Central memory CD8-positive, alpha-beta T cell (primary cell): ENCODE data around the gene AGAP3.

ENCODE experiments used
- ATAC-seq: fragments of 150-1000 bp; cut with Tn5 transposase; replicated peaks from 2 replicates; pipeline ENCODE4 v1.10.0; 2022; ENCODE audit warnings: mild to moderate bottlenecking, moderate FRiP score, moderate number of reproducible peaks; ENCODE audit not compliant: poor library complexity, severe bottlenecking; ENCODE audit errors: extremely low read depth
- DNase-seq, 2 donors: peaks; one replicate each; pipeline ENCODE4 v3.0.0; 2021; ENCODE audit warnings: low spot score in 2 of 2
- H3K27ac Mint-ChIP-seq: one replicate; pipeline ENCODE4 v1.8.0; 2022; ENCODE audit warnings: low read depth, mild to moderate bottlenecking, moderate library complexity, mixed read lengths
- H3K27me3 Mint-ChIP-seq: one replicate; pipeline ENCODE4 v1.8.0; 2022; ENCODE audit warnings: mixed read lengths
- H3K36me3 Mint-ChIP-seq: one replicate; pipeline ENCODE4 v1.8.0; 2022; ENCODE audit warnings: mild to moderate bottlenecking, moderate library complexity, mixed read lengths; ENCODE audit not compliant: insufficient read depth
- H3K4me1 Mint-ChIP-seq: one replicate; pipeline ENCODE4 v1.8.0; 2022; ENCODE audit warnings: mixed read lengths
- H3K4me3 Mint-ChIP-seq: one replicate; pipeline ENCODE4 v1.8.0; 2022; ENCODE audit warnings: mild to moderate bottlenecking, moderate library complexity, mixed read lengths
- H3K9me3 Mint-ChIP-seq: one replicate; pipeline ENCODE4 v1.8.0; 2022; ENCODE audit warnings: mixed read lengths

Gene AGAP3

DNA sequence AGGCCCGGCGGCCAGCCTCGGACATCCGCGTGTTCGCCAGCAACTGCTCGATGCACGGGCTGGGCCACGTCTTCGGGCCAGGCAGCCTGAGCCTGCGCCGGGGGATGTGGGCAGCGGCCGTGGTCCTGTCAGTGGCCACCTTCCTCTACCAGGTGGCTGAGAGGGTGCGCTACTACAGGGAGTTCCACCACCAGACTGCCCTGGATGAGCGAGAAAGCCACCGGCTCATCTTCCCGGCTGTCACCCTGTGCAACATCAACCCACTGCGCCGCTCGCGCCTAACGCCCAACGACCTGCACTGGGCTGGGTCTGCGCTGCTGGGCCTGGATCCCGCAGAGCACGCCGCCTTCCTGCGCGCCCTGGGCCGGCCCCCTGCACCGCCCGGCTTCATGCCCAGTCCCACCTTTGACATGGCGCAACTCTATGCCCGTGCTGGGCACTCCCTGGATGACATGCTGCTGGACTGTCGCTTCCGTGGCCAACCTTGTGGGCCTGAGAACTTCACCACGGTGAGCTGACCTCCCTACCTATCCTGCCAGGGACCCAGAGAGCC, 37.3 kb upstream of the AGAP3 start:
- H3K36me3 Mint-ChIP-seq, result peaks cover 1% of the 10 kb centered on the region
- peaks cover 16% of the 10 kb centered on the region for H3K27me3 Mint-ChIP-seq
- peaks cover 5% of the 10 kb centered on the region for H3K4me1 Mint-ChIP-seq
- H3K9me3 Mint-ChIP-seq, result no peaks in the 10 kb centered on the region
- ATAC-seq, result no peak
- H3K4me3 Mint-ChIP-seq, result no peak overlapping the region
- H3K27ac Mint-ChIP-seq, result no peak overlapping the region
- no peak for DNase-seq

DNA sequence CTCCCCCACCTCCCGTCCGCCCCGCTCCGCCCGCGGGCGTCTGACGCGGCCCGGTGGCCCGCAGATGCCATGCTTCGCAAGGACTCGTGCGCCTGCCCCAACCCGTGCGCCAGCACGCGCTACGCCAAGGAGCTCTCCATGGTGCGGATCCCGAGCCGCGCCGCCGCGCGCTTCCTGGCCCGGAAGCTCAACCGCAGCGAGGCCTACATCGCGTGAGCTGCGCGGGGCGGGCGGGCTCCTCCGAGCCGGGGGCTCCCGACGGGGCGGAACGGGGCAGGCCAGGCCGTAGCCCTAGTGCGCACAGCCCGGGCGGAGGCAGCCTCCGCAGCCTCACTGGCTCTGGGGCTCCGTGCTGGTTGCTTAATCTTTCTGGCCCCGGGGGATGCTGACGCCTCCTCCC, 35.2 kb upstream of the AGAP3 start:
- Mint-ChIP-seq H3K4me3 (no peak overlapping the region), H3K9me3 (no peaks in the 10 kb centered on the region), H3K36me3 (no peaks in the 10 kb centered on the region), H3K27ac (no peak overlapping the region), H3K4me1 (peaks cover 5% of the 10 kb centered on the region), H3K27me3 (peaks cover 16% of the 10 kb centered on the region)
- DNase-seq (peak in 1 of 2 donors; percentile 30), ATAC-seq (peak; percentile 74)

DNA sequence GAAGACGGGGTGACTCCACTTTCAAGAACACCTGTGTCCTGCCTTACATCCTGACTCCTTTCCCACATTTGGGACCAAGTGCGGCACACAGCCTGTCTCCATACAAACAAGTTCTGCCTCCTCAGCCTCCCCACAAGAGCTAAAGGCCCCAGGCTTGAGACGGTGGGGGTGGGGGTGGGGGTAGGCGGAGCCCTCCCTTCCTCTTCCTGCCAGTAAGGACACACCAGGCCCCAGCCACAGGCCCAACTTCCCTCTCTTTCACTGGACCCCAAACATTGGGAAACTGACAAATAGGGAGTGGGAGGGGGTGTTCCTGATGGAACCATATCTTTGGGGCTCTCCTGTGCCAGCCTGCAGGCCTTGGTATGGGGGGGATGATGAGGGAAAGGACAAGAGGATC, 33.2 kb upstream of the AGAP3 start:
- DNase-seq (no peak), ATAC-seq (no peak)
- no peaks in the 10 kb centered on the region for H3K9me3 Mint-ChIP-seq
- peaks cover 2% of the 10 kb centered on the region for H3K36me3 Mint-ChIP-seq
- peaks cover 15% of the 10 kb centered on the region for H3K4me1 Mint-ChIP-seq
- H3K4me3 Mint-ChIP-seq, result no peak overlapping the region
- H3K27ac Mint-ChIP-seq, result no peak overlapping the region
- peaks cover 16% of the 10 kb centered on the region for H3K27me3 Mint-ChIP-seq

DNA sequence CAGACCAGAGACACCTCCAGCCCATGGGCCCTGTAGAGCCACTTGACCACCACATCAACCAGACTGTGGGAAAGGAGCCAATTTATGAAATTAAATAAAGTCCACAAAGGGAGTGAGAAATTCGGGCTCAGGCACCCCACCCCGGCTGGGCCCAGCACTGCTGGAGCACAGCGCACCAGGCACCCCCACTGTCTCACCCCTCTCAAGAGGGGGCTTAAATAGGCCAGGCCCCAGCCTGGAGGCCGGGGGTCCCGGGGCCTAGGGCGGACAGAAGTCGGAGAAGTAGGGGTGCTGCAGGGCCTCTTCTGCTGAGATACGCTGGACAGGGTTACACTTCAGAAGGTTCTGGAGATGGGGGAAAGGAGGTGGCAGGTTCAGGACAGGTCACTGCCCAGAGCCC, 32.5 kb upstream of the AGAP3 start:
- Mint-ChIP-seq H3K9me3 (no peaks in the 10 kb centered on the region), H3K27ac (no peak overlapping the region), H3K36me3 (peaks cover 6% of the 10 kb centered on the region), H3K27me3 (peaks cover 16% of the 10 kb centered on the region), H3K4me3 (no peak overlapping the region), H3K4me1 (peaks cover 21% of the 10 kb centered on the region)
- DNase-seq (no peak), ATAC-seq (no peak)

DNA sequence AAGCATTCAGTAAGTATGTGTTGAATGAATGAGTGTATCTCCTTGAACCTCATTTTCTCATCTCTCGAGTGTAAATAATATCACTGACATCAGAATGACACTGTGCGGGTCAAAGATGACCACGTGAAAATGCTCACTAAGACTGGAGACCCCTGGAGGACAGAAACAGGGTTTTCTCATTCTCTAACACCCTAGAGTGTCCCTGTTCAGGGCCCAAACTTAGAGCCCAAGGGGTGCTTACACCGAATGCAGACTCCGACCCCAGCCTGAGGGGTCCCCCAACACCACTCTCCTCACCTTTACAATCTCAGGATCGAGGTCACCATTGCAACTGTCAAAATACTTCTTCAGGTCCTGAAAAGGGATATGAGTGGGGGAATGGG, 30.0 kb upstream of the AGAP3 start:
- Mint-ChIP-seq H3K36me3 (peaks cover 14% of the 10 kb centered on the region), H3K9me3 (no peaks in the 10 kb centered on the region), H3K4me3 (peak overlapping the region; percentile 94), H3K27ac (no peak overlapping the region), H3K4me1 (peaks cover 31% of the 10 kb centered on the region), H3K27me3 (peaks cover 16% of the 10 kb centered on the region)
- ATAC-seq (no peak), DNase-seq (no peak)

DNA sequence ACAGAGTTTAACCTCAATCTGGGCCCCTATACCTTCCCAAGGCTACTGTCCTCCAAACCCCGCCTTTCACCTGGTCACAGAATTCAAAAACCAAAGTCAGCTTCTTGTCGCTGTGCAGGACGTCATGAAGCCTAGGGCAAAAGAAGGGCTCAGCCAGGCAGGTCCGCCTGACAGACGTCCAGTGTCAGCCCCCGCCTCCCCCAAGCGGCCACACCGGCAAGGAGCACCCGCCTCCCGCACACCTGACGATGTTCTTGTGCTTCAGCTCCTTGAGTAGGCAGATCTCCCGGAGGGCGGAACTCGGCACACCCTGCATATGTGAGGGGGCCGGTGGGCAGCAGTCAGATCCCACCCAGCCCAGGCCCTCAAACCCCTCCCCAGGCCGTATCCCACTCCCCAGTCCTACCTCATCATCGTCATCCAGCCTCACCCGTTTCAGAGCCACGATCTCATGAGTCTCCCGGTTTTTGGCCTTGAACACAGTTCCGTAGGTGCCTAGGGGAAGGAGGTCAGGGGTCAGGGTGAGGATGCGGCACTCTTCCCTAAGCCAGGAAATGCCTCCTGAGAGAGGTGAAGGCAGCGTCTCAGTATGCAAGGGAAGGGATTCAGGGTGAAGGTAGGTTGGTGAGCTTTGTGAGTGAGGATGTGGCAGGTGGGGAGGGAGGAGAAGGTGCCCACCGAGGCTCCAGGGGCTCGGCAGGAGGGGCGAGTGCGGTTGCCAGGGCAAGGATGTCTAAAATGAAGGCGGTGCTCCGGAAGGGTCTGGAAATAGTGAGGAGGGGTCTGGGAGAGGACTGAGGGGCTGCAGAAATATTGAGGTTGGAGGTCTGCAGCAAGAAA, 29.4 kb upstream of the AGAP3 start:
- Mint-ChIP-seq H3K27ac (no peak overlapping the region), H3K4me3 (peak overlapping the region; percentile 94), H3K4me1 (peaks cover 37% of the 10 kb centered on the region), H3K36me3 (peaks cover 14% of the 10 kb centered on the region), H3K9me3 (no peaks in the 10 kb centered on the region), H3K27me3 (peaks cover 13% of the 10 kb centered on the region)
- DNase-seq (no peak), ATAC-seq (no peak)

DNA sequence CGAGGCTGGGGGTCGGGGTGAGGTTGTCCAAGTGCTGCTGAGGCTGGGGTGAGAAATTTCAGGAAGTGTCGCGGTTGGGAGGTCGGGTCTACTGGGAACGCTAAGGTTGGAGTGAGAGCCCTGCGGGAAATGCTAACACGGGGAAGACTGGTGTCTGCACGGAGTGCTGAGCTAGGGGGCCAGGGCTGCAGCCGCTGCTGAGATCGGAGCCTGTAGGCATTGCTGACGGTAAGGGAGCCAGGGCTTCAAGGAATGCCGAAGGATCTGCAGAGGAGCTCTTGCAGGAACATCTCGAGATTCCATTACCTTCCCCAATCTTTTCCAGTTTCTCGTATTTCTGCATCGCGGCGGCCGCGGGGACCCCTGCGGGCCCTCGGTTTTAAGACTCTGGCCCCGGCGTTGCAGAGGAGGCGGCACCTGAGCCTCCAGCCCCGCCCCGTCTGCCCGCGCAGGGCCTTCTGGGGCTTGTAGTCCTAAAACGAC, 28.7 kb upstream of the AGAP3 start, which contains the start of gene CDK5:
Gene CDK5 (minus strand): TSS at position 392 of the 483 bp plus-strand sequence. CDS start 49 bp downstream, at position 343.
- H3K9me3 Mint-ChIP-seq, result no peaks in the 10 kb centered on the region
- peaks cover 6% of the 10 kb centered on the region for H3K27me3 Mint-ChIP-seq
- peaks cover 38% of the 10 kb centered on the region for H3K4me1 Mint-ChIP-seq
- peak within 1 kb of the TSS; percentile 95 for H3K27ac Mint-ChIP-seq
- peak; percentile 1 for ATAC-seq
- H3K4me3 Mint-ChIP-seq, result peak within 1 kb of the TSS; percentile 94
- peaks cover 14% of the 10 kb centered on the region for H3K36me3 Mint-ChIP-seq
- no peak for DNase-seq

DNA sequence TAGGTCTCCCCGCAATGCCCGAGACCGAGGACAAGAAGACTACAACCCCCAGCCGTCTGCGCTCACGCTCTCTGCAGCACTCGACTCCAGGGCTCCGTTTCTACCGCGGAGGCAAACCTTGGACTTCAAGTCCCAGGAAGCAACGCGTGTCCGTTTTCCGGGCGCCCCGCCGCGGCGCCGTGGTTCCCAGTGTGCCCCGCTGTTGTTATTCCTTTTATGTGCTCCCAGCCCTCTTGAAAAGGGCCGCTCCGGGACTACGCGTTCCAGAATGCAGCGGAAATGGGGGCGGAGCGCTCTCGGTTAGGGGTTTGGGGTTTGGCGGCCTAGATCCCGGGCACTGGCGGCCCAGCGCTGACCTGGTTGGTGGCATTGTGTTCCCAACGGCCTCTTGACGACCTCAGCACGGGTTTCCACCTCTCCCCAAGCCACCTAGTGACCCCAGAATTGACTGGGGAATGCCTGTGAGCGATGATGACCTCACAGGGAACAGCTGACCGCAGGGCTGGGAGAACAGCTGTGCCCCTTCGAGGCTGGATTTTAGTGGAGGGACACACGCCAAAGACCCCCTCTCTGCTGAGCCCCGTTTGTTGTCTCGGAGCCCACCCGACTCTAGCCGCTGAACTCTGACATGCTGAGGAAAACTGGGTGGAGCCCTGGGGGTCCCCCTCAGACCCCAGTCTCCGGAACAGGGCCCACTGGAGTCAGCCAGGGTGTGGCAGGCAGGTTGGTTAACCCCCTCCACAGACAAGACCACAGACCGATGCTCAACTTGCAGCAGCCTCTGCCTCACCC, 28.1 kb upstream of the AGAP3 start:
- H3K4me1 Mint-ChIP-seq, result peaks cover 34% of the 10 kb centered on the region
- peak overlapping the region; percentile 95 for H3K27ac Mint-ChIP-seq
- DNase-seq (peak; percentile 91 to 94), ATAC-seq (peak; percentile 93)
- peaks cover under 1% of the 10 kb centered on the region for H3K27me3 Mint-ChIP-seq
- peak overlapping the region; percentile 94 for H3K4me3 Mint-ChIP-seq
- peaks cover 14% of the 10 kb centered on the region for H3K36me3 Mint-ChIP-seq
- no peaks in the 10 kb centered on the region for H3K9me3 Mint-ChIP-seq

DNA sequence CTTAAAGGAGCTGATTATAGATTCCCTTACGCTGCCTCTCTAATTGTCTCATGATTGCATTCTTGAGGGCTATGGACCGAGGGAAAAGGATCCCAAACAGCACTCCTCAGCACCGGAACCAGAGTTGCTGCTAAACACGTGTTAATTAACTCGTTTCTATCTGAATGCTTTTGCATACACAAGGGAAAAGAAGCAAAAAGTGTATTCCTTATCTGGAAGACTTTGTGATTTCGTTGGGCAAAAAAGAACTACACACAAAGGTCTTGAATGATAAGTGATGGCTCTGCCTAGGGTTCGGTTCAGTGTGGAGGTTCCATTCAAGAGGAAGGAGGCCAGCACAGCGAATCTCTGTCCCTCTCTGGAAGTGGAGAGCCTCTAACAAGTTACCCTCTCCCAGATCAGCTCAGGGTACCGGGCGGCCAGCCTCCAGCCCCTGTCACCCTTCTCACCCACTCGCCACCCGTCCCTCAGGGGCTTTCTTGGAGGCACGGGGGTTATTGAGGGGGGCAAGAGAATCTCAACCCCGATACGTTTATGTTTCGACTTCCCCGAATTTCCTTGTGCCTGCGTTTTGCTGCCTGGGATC, 27.4 kb upstream of the AGAP3 start:
- Mint-ChIP-seq H3K4me3 (peak overlapping the region; percentile 94), H3K27ac (peak overlapping the region; percentile 95), H3K27me3 (no peaks in the 10 kb centered on the region), H3K4me1 (peaks cover 34% of the 10 kb centered on the region), H3K9me3 (no peaks in the 10 kb centered on the region), H3K36me3 (peaks cover 16% of the 10 kb centered on the region)
- DNase-seq (no peak), ATAC-seq (no peak)

DNA sequence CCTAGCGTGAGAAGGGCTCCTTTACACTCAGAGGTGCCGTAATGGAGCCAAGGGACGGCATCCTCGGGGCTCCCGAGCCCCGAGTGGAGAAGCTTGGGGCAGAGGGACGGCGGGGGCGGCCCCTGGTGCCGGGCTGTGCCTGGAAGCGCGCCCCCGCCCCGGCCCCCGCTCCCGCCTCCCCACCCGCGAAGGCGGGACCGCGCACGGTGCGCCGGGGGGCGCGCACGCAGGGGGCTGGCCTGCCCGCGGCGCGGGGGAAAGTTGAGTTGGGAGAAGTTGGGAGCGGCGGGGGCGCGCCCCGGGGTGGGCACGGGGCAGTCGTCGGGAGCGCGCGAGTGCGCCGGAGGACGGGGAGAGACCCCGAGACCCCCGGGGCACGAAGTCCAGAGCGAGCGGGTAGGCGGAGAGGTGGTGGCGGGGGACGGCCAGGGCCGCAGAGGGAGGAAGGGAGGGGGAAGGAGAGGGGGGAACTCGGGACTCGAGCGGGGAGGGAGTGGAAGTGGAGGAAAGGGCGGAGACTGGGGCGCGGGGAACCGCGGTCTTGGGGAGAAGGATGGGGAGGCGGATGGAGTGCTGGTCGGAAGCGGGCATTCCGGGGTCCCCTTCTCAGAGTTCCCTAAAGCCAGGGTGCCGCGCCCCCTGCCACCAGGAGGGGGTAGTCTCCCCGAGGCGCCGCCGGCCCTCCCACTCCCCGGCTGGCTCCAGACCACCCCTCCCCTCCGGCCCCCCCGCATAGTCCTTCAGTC, 26.7 kb upstream of the AGAP3 start, which contains the start of gene SLC4A2:
Gene SLC4A2 (plus strand): TSS at position 223 of the 746 bp plus-strand sequence. CDS start 2,399 bp downstream, outside the sequence.
- Mint-ChIP-seq H3K4me3 (peak within 1 kb of the TSS; percentile 94), H3K9me3 (no peaks in the 10 kb centered on the region), H3K4me1 (peaks cover 34% of the 10 kb centered on the region), H3K27ac (peak within 1 kb of the TSS; percentile 95), H3K36me3 (peaks cover 20% of the 10 kb centered on the region), H3K27me3 (no peaks in the 10 kb centered on the region)
- no peak for ATAC-seq
- DNase-seq, result peak; percentile 44 to 49

DNA sequence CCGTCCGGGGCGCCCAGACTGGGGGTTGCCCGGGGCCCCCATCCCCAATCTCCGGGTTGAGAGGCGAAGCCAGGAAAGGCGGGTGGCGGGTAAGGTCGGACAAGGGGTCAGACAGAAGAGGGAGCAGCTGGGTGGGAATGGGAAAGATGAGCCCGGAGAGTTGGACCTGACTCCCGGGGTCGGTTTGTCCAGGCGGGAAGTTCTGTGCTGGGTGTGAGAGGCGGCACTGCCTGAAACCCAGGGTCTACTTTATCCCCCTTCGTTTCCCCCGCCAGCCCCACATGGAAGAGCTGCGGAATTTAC, 26.2 kb upstream of the AGAP3 start:
- Mint-ChIP-seq H3K4me1 (peaks cover 34% of the 10 kb centered on the region), H3K27me3 (no peaks in the 10 kb centered on the region), H3K4me3 (peak overlapping the region; percentile 94), H3K9me3 (no peaks in the 10 kb centered on the region), H3K27ac (peak overlapping the region; percentile 16), H3K36me3 (peaks cover 20% of the 10 kb centered on the region)
- DNase-seq, result no peak
- no peak for ATAC-seq
